CD14-positive monocyte (primary cell): ENCODE data around the gene ROBO1. TPM values are rescaled to one million over a fixed set of nuclear protein-coding genes. Genes with fewer than 3 reads are reported as not detected.

Source experiments
- DNase-seq, 3 donors: peaks; one replicate each; pipeline ENCODE4 v3.0.0-alpha.2; 2011 to 2022
- H2AFZ ChIP-seq: 2 replicates; pipeline ENCODE4 v1.6.0; 2012; ENCODE audit warnings: mild to moderate bottlenecking, low read depth, low read length, inconsistent platforms; ENCODE audit not compliant: insufficient read depth, poor library complexity, severe bottlenecking
- H3K27ac ChIP-seq, 2 donors: 1 replicate in 1 of 2; 2 replicates in 1 of 2; pipeline ENCODE4 v1.5.1; 2012 to 2013; ENCODE audit warnings: low read length in 2 of 2, control low read depth in 1 of 2, inconsistent platforms in 1 of 2, low read depth in 1 of 2, mild to moderate bottlenecking in 1 of 2
- H3K27me3 ChIP-seq, 2 donors: one replicate each; pipeline versions ENCODE4 v1.6.0 to v1.6.1; 2011 to 2013; ENCODE audit warnings: low read length in 2 of 2; ENCODE audit not compliant: control insufficient read depth in 2 of 2, insufficient read depth in 2 of 2
- H3K36me3 ChIP-seq, 2 donors: replicated peaks in 1 of 2; 1 replicate in 1 of 2; 2 replicates in 1 of 2; pipeline versions ENCODE4 v1.5.1 to v1.6.1; 2012 to 2013; ENCODE audit warnings: low read length in 2 of 2, control low read depth in 1 of 2, inconsistent platforms in 1 of 2, mild to moderate bottlenecking in 1 of 2; ENCODE audit not compliant: insufficient read depth in 2 of 2, control insufficient read depth in 1 of 2
- H3K4me1 ChIP-seq, 2 donors: 1 replicate in 1 of 2; 2 replicates in 1 of 2; pipeline versions ENCODE4 v1.5.1 to v1.6.1; 2012 to 2013; ENCODE audit warnings: low read length in 2 of 2, control low read depth in 1 of 2, inconsistent platforms in 1 of 2, mild to moderate bottlenecking in 1 of 2, moderate library complexity in 1 of 2; ENCODE audit not compliant: insufficient read depth in 2 of 2, control insufficient read depth in 1 of 2
- H3K4me2 ChIP-seq: replicated peaks from 2 replicates; pipeline ENCODE3; 2012; ENCODE audit warnings: low read length, moderate library complexity, mild to moderate bottlenecking; ENCODE audit not compliant: poor library complexity, severe bottlenecking; ENCODE audit errors: extremely low read depth
- H3K4me3 ChIP-seq, 3 experiments: fragments of 200-600 bp in 1 of 3; sonication (generic) in 1 of 3; replicated peaks in 1 of 3; 1 replicate in 2 of 3; 2 replicates in 1 of 3; pipeline ENCODE4 v1.5.1; 2011 to 2013; ENCODE audit warnings: low read length in 3 of 3, mild to moderate bottlenecking in 3 of 3, control low read depth in 2 of 3, low read depth in 2 of 3, inconsistent platforms in 1 of 3, moderate library complexity in 1 of 3
- H3K79me2 ChIP-seq: 2 replicates; pipeline ENCODE4 v1.6.0; 2012; ENCODE audit warnings: mild to moderate bottlenecking, control low read depth, inconsistent platforms, low read length, moderate library complexity; ENCODE audit not compliant: insufficient read depth
- H3K9ac ChIP-seq: 2 replicates; pipeline ENCODE4 v1.6.0; 2017; ENCODE audit warnings: low read length, mild to moderate bottlenecking; ENCODE audit not compliant: insufficient read depth, poor library complexity, severe bottlenecking
- H3K9me3 ChIP-seq, 2 donors: replicated peaks in 1 of 2; 1 replicate in 1 of 2; 2 replicates in 1 of 2; pipeline versions ENCODE4 v1.5.1 to v1.6.1; 2012 to 2013; ENCODE audit warnings: low read length in 2 of 2, control low read depth in 1 of 2; ENCODE audit not compliant: control insufficient read depth in 1 of 2, insufficient read depth in 1 of 2
- H4K20me1 ChIP-seq: 2 replicates; pipeline ENCODE4 v1.6.0; 2012; ENCODE audit warnings: mild to moderate bottlenecking, low read length, control low read depth, moderate library complexity; ENCODE audit not compliant: insufficient read depth
- H3K27ac Mint-ChIP-seq, 7 donors: one replicate each; pipeline ENCODE4 v1.8.0; 2020; ENCODE audit warnings: mild to moderate bottlenecking in 7 of 7, mixed read lengths in 7 of 7, moderate library complexity in 6 of 7, inconsistent platforms in 2 of 7
- H3K27me3 Mint-ChIP-seq, 3 donors: one replicate each; pipeline ENCODE4 v1.8.0; 2021 to 2022; ENCODE audit warnings: low read depth in 3 of 3, mild to moderate bottlenecking in 3 of 3, mixed read lengths in 3 of 3, moderate library complexity in 3 of 3, inconsistent platforms in 1 of 3
- H3K36me3 Mint-ChIP-seq, 2 donors: one replicate each; pipeline ENCODE4 v1.8.0; 2020; ENCODE audit warnings: mixed read lengths in 2 of 2, inconsistent platforms in 1 of 2, mild to moderate bottlenecking in 1 of 2
- H3K4me1 Mint-ChIP-seq: one replicate; pipeline ENCODE4 v1.8.0; 2020; ENCODE audit warnings: mild to moderate bottlenecking, mixed read lengths
- H3K4me3 Mint-ChIP-seq, 2 donors: one replicate each; pipeline ENCODE4 v1.8.0; 2020; ENCODE audit warnings: mild to moderate bottlenecking in 2 of 2, mixed read lengths in 2 of 2, moderate library complexity in 1 of 2
- H3K9me3 Mint-ChIP-seq, 7 donors: one replicate each; pipeline ENCODE4 v1.8.0; 2020 to 2022; ENCODE audit warnings: mixed read lengths in 7 of 7, mild to moderate bottlenecking in 6 of 7, moderate library complexity in 6 of 7, inconsistent platforms in 2 of 7
- WGBS: methylation state at CpG from one replicate; pipeline ENCODE4 v1.1.5; 2013; ENCODE audit warnings: missing lambda C conversion rate; ENCODE audit not compliant: insufficient coverage; 5-methylcytosine and 5-hydroxymethylcytosine counted together
- intact Hi-C, 2 donors: fragments of 100-400 bp; cut with micrococcal nuclease; formaldehyde crosslinking; loops; one replicate each; pipeline versions ENCODE4 v1.15.0 to v1.15.1; 2023
- polyA plus RNA-seq, 3 donors: library from polyadenylated mRNA; depleted of rRNA in 1 of 3; unstranded in 2 of 3; stranded (reverse) in 1 of 3; fragments of 300-500 nt in 2 of 3; fragments of >200 nt in 1 of 3; fragmentation: Illumina TruSeq in 2 of 3; gene quantifications; 1 replicate in 2 of 3; 2 replicates in 1 of 3; pipeline ENCODE4 v1.2.3, GENCODE V29; 2012 to 2021
- TF ChIP-seq, protein P1 (sequence below): fragments of 200-600 bp; IDR thresholded peaks from one replicate; pipeline ENCODE4 v1.8.0; 2022; ENCODE audit warnings: antibody characterized with exemption, mild to moderate bottlenecking

ROBO1 gene
- polyA plus RNA-seq, 3 donors = 0.09 to 0.10 TPM; not detected in 1

DNA sequence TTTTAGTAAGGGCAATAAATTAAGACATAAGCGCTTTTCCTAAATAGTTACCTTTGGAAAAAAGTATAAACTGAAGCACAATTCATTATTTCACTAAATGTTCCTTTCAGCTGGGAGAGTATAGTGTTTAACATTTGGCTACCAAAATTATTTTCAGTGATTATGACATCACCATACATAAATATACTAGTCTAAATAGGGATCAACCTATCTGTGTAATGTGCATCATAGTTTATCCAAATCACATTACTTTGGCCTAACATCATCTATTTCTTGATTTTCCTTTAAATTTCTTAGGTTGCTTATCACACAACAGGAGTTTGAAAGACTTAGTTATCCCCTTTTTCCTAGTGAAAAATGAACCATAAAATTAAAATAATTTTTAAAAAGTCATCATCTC lies 738.9 kb downstream of the ROBO1 start:
- H4K20me1 ChIP-seq = no peaks in the 10 kb centered on the region
- DNase-seq = no peak
- Mint-ChIP-seq H3K4me1 (no peaks in the 10 kb centered on the region), H3K27me3 (peaks cover 0 to 1% (median 0%) of the 10 kb centered on the region in 3 donors), H3K27ac (no peak overlapping the region), H3K4me3 (no peak overlapping the region), H3K36me3 (no peaks in the 10 kb centered on the region), H3K9me3 (peaks cover 0 to 1% (median 0%) of the 10 kb centered on the region in 7 donors)
- no peak overlapping the region for H3K9ac ChIP-seq
- H3K27ac ChIP-seq = no peak overlapping the region
- no peaks in the 10 kb centered on the region for H3K27me3 ChIP-seq
- no peaks in the 10 kb centered on the region for H3K36me3 ChIP-seq
- H3K79me2 ChIP-seq = no peaks in the 10 kb centered on the region
- TF ChIP-seq, protein P1, sequence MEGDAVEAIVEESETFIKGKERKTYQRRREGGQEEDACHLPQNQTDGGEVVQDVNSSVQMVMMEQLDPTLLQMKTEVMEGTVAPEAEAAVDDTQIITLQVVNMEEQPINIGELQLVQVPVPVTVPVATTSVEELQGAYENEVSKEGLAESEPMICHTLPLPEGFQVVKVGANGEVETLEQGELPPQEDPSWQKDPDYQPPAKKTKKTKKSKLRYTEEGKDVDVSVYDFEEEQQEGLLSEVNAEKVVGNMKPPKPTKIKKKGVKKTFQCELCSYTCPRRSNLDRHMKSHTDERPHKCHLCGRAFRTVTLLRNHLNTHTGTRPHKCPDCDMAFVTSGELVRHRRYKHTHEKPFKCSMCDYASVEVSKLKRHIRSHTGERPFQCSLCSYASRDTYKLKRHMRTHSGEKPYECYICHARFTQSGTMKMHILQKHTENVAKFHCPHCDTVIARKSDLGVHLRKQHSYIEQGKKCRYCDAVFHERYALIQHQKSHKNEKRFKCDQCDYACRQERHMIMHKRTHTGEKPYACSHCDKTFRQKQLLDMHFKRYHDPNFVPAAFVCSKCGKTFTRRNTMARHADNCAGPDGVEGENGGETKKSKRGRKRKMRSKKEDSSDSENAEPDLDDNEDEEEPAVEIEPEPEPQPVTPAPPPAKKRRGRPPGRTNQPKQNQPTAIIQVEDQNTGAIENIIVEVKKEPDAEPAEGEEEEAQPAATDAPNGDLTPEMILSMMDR = no peak
- no peak overlapping the region for H3K4me3 ChIP-seq
- intact Hi-C loops = no loop called here
- WGBS = no CpG with 5 or more reads among the region's 1 CpG
- no peak overlapping the region for H2AFZ ChIP-seq
- H3K4me2 ChIP-seq = no peak overlapping the region
- no peaks in the 10 kb centered on the region for H3K9me3 ChIP-seq
- no peaks in the 10 kb centered on the region for H3K4me1 ChIP-seq

DNA sequence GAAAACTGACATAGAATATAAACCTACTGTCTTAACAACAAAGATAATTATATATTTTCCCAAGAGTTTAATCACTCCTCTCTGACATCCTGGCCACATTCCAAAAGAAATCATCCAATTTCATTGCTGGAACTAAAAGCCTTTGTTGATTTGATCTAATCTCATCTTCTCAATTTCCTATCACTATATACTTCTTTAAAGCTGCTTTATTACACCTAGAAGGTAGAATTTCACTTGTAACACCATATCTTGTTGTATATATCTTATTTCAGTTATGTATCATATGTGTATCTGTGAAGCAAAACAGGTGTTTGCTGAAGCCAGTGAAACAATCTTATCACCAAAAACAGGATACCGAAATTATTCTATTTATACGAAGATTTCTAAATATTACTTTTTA lies 740.2 kb downstream of the ROBO1 start:
- Histone ChIP-seq H3K27me3 (no peaks in the 10 kb centered on the region), H3K9ac (no peak overlapping the region), H4K20me1 (no peaks in the 10 kb centered on the region), H3K79me2 (no peaks in the 10 kb centered on the region), H3K9me3 (no peaks in the 10 kb centered on the region), H3K4me3 (no peak overlapping the region), H3K36me3 (no peaks in the 10 kb centered on the region), H3K27ac (no peak overlapping the region), H3K4me1 (no peaks in the 10 kb centered on the region), H2AFZ (no peak overlapping the region), H3K4me2 (no peak overlapping the region)
- no peak for DNase-seq
- TF ChIP-seq, protein P1 = no peak
- no peaks in the 10 kb centered on the region for H3K36me3 Mint-ChIP-seq
- H3K9me3 Mint-ChIP-seq = peaks cover 0 to 1% (median 0%) of the 10 kb centered on the region in 7 donors
- H3K4me1 Mint-ChIP-seq = no peaks in the 10 kb centered on the region
- H3K4me3 Mint-ChIP-seq = no peak overlapping the region
- no peak overlapping the region for H3K27ac Mint-ChIP-seq
- H3K27me3 Mint-ChIP-seq = peaks cover 0 to 1% (median 0%) of the 10 kb centered on the region in 3 donors
- no CpG with 5 or more reads among the region's 2 CpGs for WGBS
- intact Hi-C loops = no loop called here
